Iris pigment epithelial cell (primary cell): ENCODE results near the gene KRT2.

ENCODE experiments used
- DNase-seq: peaks from one replicate; pipeline ENCODE4 v3.0.0-alpha.2; 2011; ENCODE audit warnings: low read depth

The KRT2 gene

GRCh38 chr12:52663420-52663819 is 11.4 kb upstream of the KRT2 start:
- no peak for DNase-seq

- DNase-seq, result no peak
These were observed 10.9 kb upstream of the KRT2 start for GRCh38 chr12:52662918-52663229.

- DNase-seq, result no peak
These were observed 10.3 kb upstream of the KRT2 start for GRCh38 chr12:52662093-52662917.

GRCh38 chr12:52661668-52662067 is 9.7 kb upstream of the KRT2 start:
- no peak for DNase-seq

- no peak for DNase-seq
These were observed 9.0 kb upstream of the KRT2 start for GRCh38 chr12:52660934-52661499.

GRCh38 chr12:52659951-52660350 is 7.9 kb upstream of the KRT2 start:
- DNase-seq, result no peak

GRCh38 chr12:52659395-52659794 is 7.4 kb upstream of the KRT2 start:
- no peak for DNase-seq

GRCh38 chr12:52658196-52658595 is 6.2 kb upstream of the KRT2 start:
- DNase-seq, result no peak

GRCh38 chr12:52657250-52657902 is 5.4 kb upstream of the KRT2 start:
- no peak for DNase-seq

- DNase-seq, result no peak
These were observed 4.6 kb upstream of the KRT2 start for GRCh38 chr12:52656616-52657015.

- DNase-seq, result no peak
These were observed 3.7 kb upstream of the KRT2 start for GRCh38 chr12:52655720-52656124.

GRCh38 chr12:52655251-52655650 is 3.2 kb upstream of the KRT2 start:
- DNase-seq, result no peak

GRCh38 chr12:52650520-52651081 is 1.4 kb downstream of the KRT2 start:
- no peak for DNase-seq

- no peak for DNase-seq
These were observed 2.9 kb downstream of the KRT2 start for GRCh38 chr12:52649066-52649465.

- no peak for DNase-seq
These were observed 3.9 kb downstream of the KRT2 start for GRCh38 chr12:52648012-52648550.

- DNase-seq, result no peak
These were observed 4.4 kb downstream of the KRT2 start for GRCh38 chr12:52647601-52648000.

GRCh38 chr12:52646613-52647012 is 5.4 kb downstream of the KRT2 start:
- DNase-seq, result no peak

- DNase-seq, result no peak
These were observed 6.0 kb downstream of the KRT2 start for GRCh38 chr12:52645982-52646381.

- DNase-seq, result no peak
These were observed 6.8 kb downstream of the KRT2 start for GRCh38 chr12:52645120-52645761.

- DNase-seq, result no peak
These were observed 8.0 kb downstream of the KRT2 start for GRCh38 chr12:52644078-52644415.

GRCh38 chr12:52643233-52644077 is 8.6 kb downstream of the KRT2 start:
- DNase-seq, result no peak

- no peak for DNase-seq
These were observed 10.5 kb downstream of the KRT2 start for GRCh38 chr12:52641468-52641867.
